ENCODE data around the gene SMIM24.

SMIM24 gene

GRCh38 chr19:3443840-3444694, 36.3 kb downstream of the SMIM24 start:
- Histone ChIP-seq H3K4me3 (ENCODE audit: severe bottlenecking) (no peak overlapping the region), H3K9me3 (ENCODE audit: severe bottlenecking) (no peaks in the 10 kb centered on the region), H3K27ac (ENCODE audit: poor library complexity, severe bottlenecking) (no peak overlapping the region), H3K4me1 (ENCODE audit: insufficient read depth, poor library complexity, severe bottlenecking) (no peaks in the 10 kb centered on the region), H3K36me3 (ENCODE audit: low read depth) (peaks cover 42% of the 10 kb centered on the region), H3K27me3 (ENCODE audit: insufficient read depth, poor library complexity, severe bottlenecking) (no peaks in the 10 kb centered on the region)
- no peak for DNase-seq (ENCODE audit: low spot score)
- no peak for TF ChIP-seq CTCF (IDR thresholded peaks at IDR 0.05; ENCODE audit: poor library complexity, severe bottlenecking)
- no peak for ATAC-seq (ENCODE audit: low read depth)

- no peak for ATAC-seq (ENCODE audit: low read depth)
- peaks cover 46% of the 10 kb centered on the region for H3K36me3 ChIP-seq (ENCODE audit: low read depth)
These were observed 37.7 kb downstream of the SMIM24 start for GRCh38 chr19:3442487-3443071.

GRCh38 chr19:3441986-3442329, 38.4 kb downstream of the SMIM24 start:
- Histone ChIP-seq H3K27me3 (ENCODE audit: insufficient read depth, poor library complexity, severe bottlenecking) (no peaks in the 10 kb centered on the region), H3K4me3 (ENCODE audit: severe bottlenecking) (no peak overlapping the region), H3K27ac (ENCODE audit: poor library complexity, severe bottlenecking) (no peak overlapping the region), H3K4me1 (ENCODE audit: insufficient read depth, poor library complexity, severe bottlenecking) (no peaks in the 10 kb centered on the region), H3K9me3 (ENCODE audit: severe bottlenecking) (no peaks in the 10 kb centered on the region), H3K36me3 (ENCODE audit: low read depth) (peaks cover 50% of the 10 kb centered on the region)
- DNase-seq (ENCODE audit: low spot score) (no peak), ATAC-seq (ENCODE audit: low read depth) (no peak)
- TF ChIP-seq CTCF (IDR thresholded peaks at IDR 0.05; ENCODE audit: poor library complexity, severe bottlenecking): no peak

More at GRCh38 chr19:3442487-3443071, 37.7 kb downstream of the SMIM24 start:
- TF ChIP-seq CTCF (IDR thresholded peaks at IDR 0.05; ENCODE audit: poor library complexity, severe bottlenecking): no peak
- Histone ChIP-seq H3K27me3 (ENCODE audit: insufficient read depth, poor library complexity, severe bottlenecking) (no peaks in the 10 kb centered on the region), H3K27ac (ENCODE audit: poor library complexity, severe bottlenecking) (no peak overlapping the region), H3K4me1 (ENCODE audit: insufficient read depth, poor library complexity, severe bottlenecking) (no peaks in the 10 kb centered on the region), H3K9me3 (ENCODE audit: severe bottlenecking) (no peaks in the 10 kb centered on the region), H3K4me3 (ENCODE audit: severe bottlenecking) (no peak overlapping the region)
- DNase-seq (ENCODE audit: low spot score): no peak

- no peak for ATAC-seq (ENCODE audit: low read depth)
- no peak for TF ChIP-seq CTCF (IDR thresholded peaks at IDR 0.05; ENCODE audit: poor library complexity, severe bottlenecking)
- Histone ChIP-seq H3K9me3 (ENCODE audit: severe bottlenecking) (no peaks in the 10 kb centered on the region), H3K4me1 (ENCODE audit: insufficient read depth, poor library complexity, severe bottlenecking) (no peaks in the 10 kb centered on the region), H3K27me3 (ENCODE audit: insufficient read depth, poor library complexity, severe bottlenecking) (no peaks in the 10 kb centered on the region), H3K36me3 (ENCODE audit: low read depth) (peaks cover 54% of the 10 kb centered on the region), H3K27ac (ENCODE audit: poor library complexity, severe bottlenecking) (no peak overlapping the region), H3K4me3 (ENCODE audit: severe bottlenecking) (no peak overlapping the region)
- DNase-seq (ENCODE audit: low spot score): no peak
These were observed 39.0 kb downstream of the SMIM24 start for GRCh38 chr19:3441089-3441985.
